Stimulated activated CD4-positive, alpha-beta T cell treated with anti-CD3 and anti-CD28 coated beads, Interleukin-15, amount 100 ng/mL, for 24 hours (primary cell): ENCODE data around the gene PRDM15.
"Not testable (repeated sequence)": the region's sequence is repeated elsewhere in the genome, so short reads cannot be mapped to it uniquely, and the experiment has no call there.

Source experiments
- DNase-seq: peaks from one replicate; pipeline ENCODE4 v3.0.0-alpha.2; 2020

The PRDM15 gene

DNA sequence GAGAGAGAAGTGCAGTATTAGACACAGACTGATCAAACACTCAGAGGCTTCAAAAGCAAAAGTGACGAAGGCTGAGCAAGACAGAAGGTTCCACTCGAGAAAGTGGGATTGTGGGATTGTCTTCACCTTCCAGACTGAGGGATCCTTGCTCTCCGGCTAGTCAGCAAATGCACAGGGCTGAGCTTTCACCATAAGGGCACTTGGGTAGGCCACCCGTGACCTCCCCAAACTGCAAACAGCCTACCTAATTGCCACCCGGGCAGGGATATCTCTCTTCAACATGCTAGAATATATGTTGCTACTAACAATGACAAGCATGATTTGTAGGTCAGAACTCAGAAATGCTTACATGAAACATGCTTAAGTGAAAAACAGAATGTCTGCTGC lies 77.0 kb downstream of the PRDM15 start:
- DNase-seq: no peak

- no peak for DNase-seq
Measured at GRCh38 chr21:41801321-41802197, 77.6 kb downstream of the PRDM15 start.

GRCh38 chr21:41800425-41801320 lies 78.5 kb downstream of the PRDM15 start:
- DNase-seq: no peak

- DNase-seq: no peak
Measured at GRCh38 chr21:41799763-41800162, 79.4 kb downstream of the PRDM15 start.

- no peak for DNase-seq
Measured at GRCh38 chr21:41798326-41798725, 80.8 kb downstream of the PRDM15 start.

GRCh38 chr21:41796476-41797080 lies 82.6 kb downstream of the PRDM15 start:
- DNase-seq: no peak

GRCh38 chr21:41795726-41796125 lies 83.4 kb downstream of the PRDM15 start:
- no peak for DNase-seq

DNA sequence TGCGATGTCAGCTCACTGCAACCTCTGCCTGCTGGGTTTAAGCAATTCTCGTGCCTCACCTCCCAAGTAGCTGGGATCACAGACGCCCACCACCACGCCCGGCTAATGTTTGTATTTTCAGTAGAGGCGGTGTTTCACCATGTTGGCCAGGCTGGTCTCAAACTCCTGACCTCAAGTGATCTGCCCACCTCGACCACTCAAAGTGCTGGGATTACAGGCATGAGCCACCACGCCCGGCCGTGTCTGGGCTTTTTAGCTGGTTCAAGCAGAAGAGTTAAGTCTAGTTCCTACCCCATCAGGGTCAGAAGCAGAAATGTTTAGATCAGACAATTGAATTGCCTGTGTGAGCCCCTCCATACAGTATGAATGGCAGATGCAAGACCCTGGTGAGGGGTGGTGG lies 84.5 kb downstream of the PRDM15 start:
- DNase-seq: no peak

- no peak for DNase-seq
Measured at GRCh38 chr21:41792711-41793110, 86.4 kb downstream of the PRDM15 start.

DNA sequence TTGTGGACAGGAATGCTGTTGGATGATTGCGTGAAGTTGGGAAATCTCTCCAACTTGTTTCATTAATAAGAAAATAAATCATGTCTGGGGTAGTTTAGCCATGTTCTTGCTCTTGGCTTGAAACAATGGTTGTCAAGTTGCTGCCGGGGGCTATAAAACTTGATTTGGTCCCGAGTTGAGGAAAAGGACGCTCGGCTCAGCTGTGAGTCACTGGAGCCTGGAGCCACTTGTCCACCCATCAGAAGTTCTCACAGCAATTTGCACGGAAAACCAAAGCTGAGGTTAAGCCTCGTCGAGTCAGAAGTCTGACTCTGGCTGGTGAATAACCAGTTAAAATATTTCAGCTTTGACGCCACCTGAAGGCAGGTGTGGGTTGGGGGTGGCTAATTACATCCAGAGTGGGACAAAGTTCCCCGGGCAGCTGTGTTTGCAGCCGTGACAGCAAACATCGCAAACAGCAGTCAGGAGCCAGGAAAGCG lies 92.6 kb downstream of the PRDM15 start:
- DNase-seq: no peak

- DNase-seq: not testable (repeated sequence)
Measured at GRCh38 chr21:41785262-41785661, 93.9 kb downstream of the PRDM15 start.

GRCh38 chr21:41784456-41785102 lies 94.6 kb downstream of the PRDM15 start:
- DNase-seq: no peak

GRCh38 chr21:41783476-41784180 lies 95.5 kb downstream of the PRDM15 start:
- peak; percentile 25 for DNase-seq

- DNase-seq: no peak
Measured at GRCh38 chr21:41781050-41781410, 98.1 kb downstream of the PRDM15 start.

- DNase-seq: no peak
Measured at GRCh38 chr21:41780337-41781049, 98.7 kb downstream of the PRDM15 start.

DNA sequence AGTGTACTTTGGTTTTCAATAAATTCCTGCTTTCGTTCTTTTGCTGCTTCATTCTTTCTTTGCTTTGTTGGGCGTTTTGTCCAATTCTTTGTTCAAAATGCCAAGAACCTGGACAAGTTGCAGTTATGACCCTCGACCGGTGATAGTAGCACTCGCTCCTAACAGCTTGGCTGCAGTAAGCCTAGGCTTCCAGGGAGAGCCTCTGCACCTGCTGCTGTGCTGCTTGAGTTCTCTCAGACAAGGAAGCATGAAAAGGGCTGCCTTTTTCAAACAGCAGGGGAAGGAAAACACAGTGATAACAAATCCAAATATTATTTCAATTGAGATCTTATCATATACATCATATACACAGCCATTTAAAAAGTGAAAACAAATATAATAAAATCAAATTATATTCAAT lies 99.5 kb downstream of the PRDM15 start:
- DNase-seq: no peak

- no peak for DNase-seq
Measured at GRCh38 chr21:41778930-41779600, 100.1 kb downstream of the PRDM15 start.

DNA sequence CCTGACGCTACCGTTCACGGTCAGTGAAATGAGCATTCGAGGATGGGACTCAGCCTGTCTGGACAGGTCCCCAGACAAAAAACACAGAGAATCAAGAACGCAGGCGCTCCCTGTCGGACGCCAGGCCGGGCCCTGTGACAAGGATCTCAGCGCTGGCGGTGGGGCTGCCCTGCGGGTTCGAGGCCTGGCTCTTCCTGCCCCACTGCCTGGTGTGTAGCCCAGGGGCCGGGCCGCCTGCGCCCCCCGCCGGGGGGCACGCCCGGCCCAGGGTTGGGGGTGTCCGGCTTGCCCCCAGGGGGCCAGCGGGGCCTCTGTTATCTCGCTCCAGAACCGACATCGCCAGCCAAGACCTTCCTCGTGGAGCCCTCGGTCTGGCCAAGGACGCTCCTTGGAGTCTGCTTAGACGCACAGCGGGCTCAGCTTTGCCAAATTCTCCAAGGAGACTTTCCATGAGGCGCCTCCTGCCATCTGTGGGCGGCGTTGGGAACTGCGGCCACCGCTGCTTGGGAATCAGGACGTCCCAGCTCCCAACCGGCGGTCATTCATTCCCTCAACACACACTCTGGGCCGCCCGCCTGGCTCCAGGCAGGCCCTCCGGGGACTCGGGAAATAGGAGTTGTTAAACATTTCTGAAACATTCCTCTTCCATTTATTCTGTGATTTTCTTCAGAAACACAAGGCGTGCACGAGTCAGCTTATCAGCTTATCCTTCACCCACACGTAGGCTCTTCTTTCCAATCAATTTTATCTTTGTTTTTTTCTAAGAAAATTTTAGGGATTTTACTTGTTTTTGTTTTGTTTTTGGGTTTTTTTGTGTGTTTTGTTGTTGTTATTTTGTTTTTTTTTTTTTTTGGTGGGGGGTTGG lies 101.0 kb downstream of the PRDM15 start:
- peak; percentile 51 for DNase-seq

- no peak for DNase-seq
Measured at GRCh38 chr21:41776778-41777177, 102.4 kb downstream of the PRDM15 start.

- DNase-seq: no peak
Measured at GRCh38 chr21:41775149-41775472, 104.0 kb downstream of the PRDM15 start.
